Rectal smooth muscle tissue (tissue), 1 donor: ENCODE data around the gene QSER1.
"Not testable (repeated sequence)": the region's sequence is repeated elsewhere in the genome, so short reads cannot be mapped to it uniquely, and the experiment has no call there.

Experiments
- H3K27ac ChIP-seq: one replicate; pipeline ENCODE4 v1.7.0; 2013; ENCODE audit warnings: low read depth, low read length, inconsistent platforms
- H3K27me3 ChIP-seq: one replicate; pipeline ENCODE4 v1.7.0; 2013; ENCODE audit warnings: low read length; ENCODE audit not compliant: control insufficient read depth, insufficient read depth
- H3K36me3 ChIP-seq: one replicate; pipeline ENCODE4 v1.7.0; 2013; ENCODE audit warnings: low read length; ENCODE audit not compliant: control insufficient read depth, insufficient read depth
- H3K4me1 ChIP-seq: one replicate; pipeline ENCODE4 v1.7.0; 2013; ENCODE audit warnings: low read length; ENCODE audit not compliant: control insufficient read depth, insufficient read depth
- H3K4me3 ChIP-seq: one replicate; pipeline ENCODE4 v1.7.0; 2013; ENCODE audit warnings: low read length
- H3K9ac ChIP-seq: one replicate; pipeline ENCODE4 v1.7.0; 2013; ENCODE audit warnings: low read length

Gene QSER1

GRCh38 chr11:32892355-32893092, at the start of gene QSER1:
Gene QSER1 (plus strand): TSS chr11:32892811. CDS start chr11:32893126, 315 bp downstream.
- peak within 1 kb of the TSS; percentile 80 for H3K9ac ChIP-seq
- H3K4me3 ChIP-seq = peak within 1 kb of the TSS; percentile 90
- H3K27ac ChIP-seq = peak within 1 kb of the TSS; percentile 90
- no peaks in the 10 kb centered on the region for H3K27me3 ChIP-seq
- H3K36me3 ChIP-seq = no peaks in the 10 kb centered on the region
- H3K4me1 ChIP-seq = no peaks in the 10 kb centered on the region

DNA sequence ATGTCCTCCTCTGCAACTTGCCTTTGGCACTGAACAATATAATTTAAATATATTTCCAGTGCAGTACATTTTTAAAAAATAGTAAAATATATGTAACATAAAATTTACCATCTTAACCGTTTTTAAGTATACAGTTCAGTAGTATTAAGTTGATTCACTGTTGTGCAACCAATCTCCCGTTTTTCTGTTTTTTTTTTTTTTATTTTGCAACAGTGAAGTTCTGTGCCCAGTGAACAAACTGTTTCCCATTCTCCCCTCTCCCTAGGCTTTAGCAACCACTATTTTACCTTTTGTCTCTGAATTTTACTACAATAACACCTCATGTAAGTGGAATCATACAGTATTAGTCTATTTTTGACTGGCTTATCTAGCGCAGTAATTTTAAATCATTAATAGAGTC, 49.1 kb upstream of the QSER1 start:
- H3K4me1 ChIP-seq = no peaks in the 10 kb centered on the region
- no peaks in the 10 kb centered on the region for H3K27me3 ChIP-seq
- no peak overlapping the region for H3K9ac ChIP-seq
- no peaks in the 10 kb centered on the region for H3K36me3 ChIP-seq
- H3K4me3 ChIP-seq = no peak overlapping the region
- no peak overlapping the region for H3K27ac ChIP-seq

GRCh38 chr11:32847511-32847910, 45.1 kb upstream of the QSER1 start:
- Histone ChIP-seq H3K4me3 (no peak overlapping the region), H3K27me3 (no peaks in the 10 kb centered on the region), H3K9ac (no peak overlapping the region), H3K36me3 (no peaks in the 10 kb centered on the region), H3K4me1 (no peaks in the 10 kb centered on the region), H3K27ac (no peak overlapping the region)

DNA sequence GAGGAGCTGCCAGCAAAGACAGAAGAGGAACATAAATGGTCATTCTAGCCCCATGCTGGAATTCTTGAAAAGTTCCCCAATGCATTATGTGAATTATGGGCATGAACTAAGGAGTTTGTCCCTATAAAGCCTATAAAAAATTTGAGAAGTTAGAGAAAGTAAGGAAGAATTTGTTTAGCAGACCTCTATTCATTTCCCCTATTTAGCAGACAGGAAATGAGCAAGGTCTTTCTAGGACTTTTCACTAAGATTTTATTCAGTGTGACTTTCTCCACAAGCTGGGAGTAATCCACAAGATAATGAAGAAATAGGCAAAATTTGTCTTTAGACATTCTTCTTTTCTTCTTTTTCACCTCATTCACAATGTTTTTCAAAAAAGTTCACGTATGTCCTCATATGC, 42.9 kb upstream of the QSER1 start:
- Histone ChIP-seq H3K9ac (no peak overlapping the region), H3K4me3 (no peak overlapping the region), H3K4me1 (no peaks in the 10 kb centered on the region), H3K27me3 (no peaks in the 10 kb centered on the region), H3K36me3 (no peaks in the 10 kb centered on the region), H3K27ac (no peak overlapping the region)

- Histone ChIP-seq H3K4me1 (no peaks in the 10 kb centered on the region), H3K27ac (no peak overlapping the region), H3K36me3 (no peaks in the 10 kb centered on the region), H3K27me3 (no peaks in the 10 kb centered on the region), H3K9ac (no peak overlapping the region), H3K4me3 (no peak overlapping the region)
Observed at GRCh38 chr11:32851251-32851650, 41.4 kb upstream of the QSER1 start.

GRCh38 chr11:32852207-32852606, 40.4 kb upstream of the QSER1 start:
- Histone ChIP-seq H3K9ac (no peak overlapping the region), H3K27me3 (no peaks in the 10 kb centered on the region), H3K36me3 (no peaks in the 10 kb centered on the region), H3K27ac (no peak overlapping the region), H3K4me1 (no peaks in the 10 kb centered on the region), H3K4me3 (no peak overlapping the region)

DNA sequence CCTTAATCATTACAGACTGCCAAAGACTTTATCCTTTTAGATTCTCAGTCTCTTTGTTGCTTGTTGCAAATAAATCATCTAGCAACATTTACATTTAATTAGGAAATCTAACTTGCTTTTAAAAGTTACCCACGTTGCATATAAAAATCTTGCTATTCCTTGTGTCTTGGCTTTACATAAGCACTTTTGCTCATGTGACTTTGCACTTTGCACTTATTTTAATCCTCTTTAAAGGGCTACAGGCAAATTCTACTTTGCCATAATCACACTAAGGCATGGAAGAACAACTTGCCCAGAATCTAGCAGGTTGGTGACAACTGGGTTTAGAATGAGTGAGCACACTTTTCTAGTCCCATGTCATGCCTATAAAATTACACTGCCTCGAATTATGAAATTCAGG, 37.0 kb upstream of the QSER1 start:
- Histone ChIP-seq H3K27ac (no peak overlapping the region), H3K9ac (no peak overlapping the region), H3K4me3 (no peak overlapping the region)

GRCh38 chr11:32858731-32859130, 33.9 kb upstream of the QSER1 start:
- no peak overlapping the region for H3K9ac ChIP-seq
- no peak overlapping the region for H3K27ac ChIP-seq
- H3K4me1 ChIP-seq = no peaks in the 10 kb centered on the region
- H3K27me3 ChIP-seq = no peaks in the 10 kb centered on the region
- no peaks in the 10 kb centered on the region for H3K36me3 ChIP-seq
- H3K4me3 ChIP-seq = no peak overlapping the region

More for the DNA sequence above, 37.0 kb upstream of the QSER1 start:
- H3K4me1 ChIP-seq = no peaks in the 10 kb centered on the region
- H3K36me3 ChIP-seq = no peaks in the 10 kb centered on the region
- no peaks in the 10 kb centered on the region for H3K27me3 ChIP-seq

- no peaks in the 10 kb centered on the region for H3K4me1 ChIP-seq
- H3K9ac ChIP-seq = no peak overlapping the region
- H3K27me3 ChIP-seq = no peaks in the 10 kb centered on the region
- no peaks in the 10 kb centered on the region for H3K36me3 ChIP-seq
- no peak overlapping the region for H3K27ac ChIP-seq
- H3K4me3 ChIP-seq = no peak overlapping the region
Observed at GRCh38 chr11:32861850-32862577, 30.6 kb upstream of the QSER1 start.

DNA sequence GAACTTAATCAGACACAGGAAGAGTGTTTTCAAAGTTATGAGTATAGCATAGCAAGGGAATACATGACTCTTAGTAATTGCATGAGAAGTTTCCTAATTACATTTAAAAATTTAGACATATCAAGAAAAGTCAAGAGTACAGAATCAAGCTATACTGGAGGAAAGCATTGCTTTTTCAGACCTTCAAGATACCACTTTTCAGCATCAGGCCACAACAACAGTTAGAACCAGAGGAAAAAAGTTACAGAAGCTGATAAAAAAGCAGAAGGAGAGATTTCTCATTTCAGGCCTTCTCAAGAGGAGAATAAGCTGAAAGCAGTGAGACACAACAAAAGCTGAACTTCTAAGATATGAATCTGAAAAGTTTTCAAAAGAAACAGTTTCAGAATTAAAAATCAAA, 28.1 kb upstream of the QSER1 start:
- no peaks in the 10 kb centered on the region for H3K36me3 ChIP-seq
- H3K4me1 ChIP-seq = no peaks in the 10 kb centered on the region
- H3K27me3 ChIP-seq = no peaks in the 10 kb centered on the region

GRCh38 chr11:32868752-32869151, 23.9 kb upstream of the QSER1 start:
- not testable (repeated sequence) for H3K9ac ChIP-seq, H3K36me3 ChIP-seq, H3K27ac ChIP-seq, H3K4me3 ChIP-seq, H3K27me3 ChIP-seq, H3K4me1 ChIP-seq

More for the DNA sequence above, 28.1 kb upstream of the QSER1 start:
- H3K4me3 ChIP-seq = no peak overlapping the region
- no peak overlapping the region for H3K9ac ChIP-seq
- H3K27ac ChIP-seq = no peak overlapping the region

DNA sequence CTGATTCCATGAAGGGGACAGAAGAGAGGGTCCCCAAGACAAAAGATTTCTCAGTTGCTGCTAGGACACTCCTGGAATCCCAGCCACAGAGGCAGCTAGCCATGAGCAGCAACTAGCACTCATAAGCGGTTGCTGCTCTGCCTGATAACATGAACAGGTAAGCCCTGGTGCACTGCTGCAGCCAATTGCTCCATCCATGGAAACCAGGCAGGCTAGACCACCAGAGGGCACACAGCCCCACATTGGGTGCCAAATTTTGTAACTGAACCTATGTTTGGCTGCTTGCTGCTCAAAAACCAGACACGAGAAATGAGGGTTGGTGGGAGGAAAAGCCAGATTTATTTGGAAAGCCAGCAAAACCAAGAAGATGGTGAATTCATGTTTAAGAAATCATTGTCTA, 21.9 kb upstream of the QSER1 start:
- Histone ChIP-seq H3K36me3 (no peaks in the 10 kb centered on the region), H3K4me3 (no peak overlapping the region), H3K27ac (no peak overlapping the region), H3K9ac (no peak overlapping the region), H3K4me1 (no peaks in the 10 kb centered on the region), H3K27me3 (no peaks in the 10 kb centered on the region)

GRCh38 chr11:32874132-32874531, 18.5 kb upstream of the QSER1 start:
- Histone ChIP-seq H3K27ac (no peak overlapping the region), H3K9ac (no peak overlapping the region), H3K4me3 (no peak overlapping the region), H3K27me3 (no peaks in the 10 kb centered on the region), H3K4me1 (no peaks in the 10 kb centered on the region), H3K36me3 (no peaks in the 10 kb centered on the region)
